AG08395 (cell line): Measurements from ENCODE around the gene PTPN6.
A peak's percentile ranks its signal among the peaks of the same experiment; 100 is the strongest.

Experiments used
- DNase-seq: peaks from one replicate; pipeline ENCODE4 v3.0.0; 2012; ENCODE audit warnings: mixed read lengths, low spot score

Gene PTPN6

GRCh38 chr12:6923003-6923732 lies 28.0 kb upstream of the PTPN6 start:
- DNase-seq: no peak

GRCh38 chr12:6923851-6924250 lies 27.3 kb upstream of the PTPN6 start:
- no peak for DNase-seq

GRCh38 chr12:6925239-6925539 lies 26.0 kb upstream of the PTPN6 start:
- DNase-seq: no peak

GRCh38 chr12:6925540-6926279 lies 25.4 kb upstream of the PTPN6 start:
- peak; percentile 88 for DNase-seq

GRCh38 chr12:6927379-6928021 lies 23.7 kb upstream of the PTPN6 start, which contains the start of gene ATN1:
Gene ATN1, plus strand, starts transcription at chr12:6927959. Its CDS starts 6,043 bp downstream, at chr12:6934002.
- peak; percentile 71 for DNase-seq

- no peak for DNase-seq
Measured at GRCh38 chr12:6928022-6928702, 23.0 kb upstream of the PTPN6 start.

- no peak for DNase-seq
Measured at GRCh38 chr12:6928703-6929407, 22.3 kb upstream of the PTPN6 start.

GRCh38 chr12:6929466-6930452 lies 21.4 kb upstream of the PTPN6 start:
- DNase-seq: no peak

- no peak for DNase-seq
Measured at GRCh38 chr12:6932766-6933165, 18.4 kb upstream of the PTPN6 start.

GRCh38 chr12:6934110-6934509 lies 17.0 kb upstream of the PTPN6 start:
- no peak for DNase-seq

- no peak for DNase-seq
Measured at GRCh38 chr12:6935371-6936193, 15.6 kb upstream of the PTPN6 start.

- DNase-seq: no peak
Measured at GRCh38 chr12:6936194-6936635, 14.9 kb upstream of the PTPN6 start.

- DNase-seq: no peak
Measured at GRCh38 chr12:6936636-6937480, 14.3 kb upstream of the PTPN6 start.

GRCh38 chr12:6937481-6938352 lies 13.4 kb upstream of the PTPN6 start:
- DNase-seq: peak; percentile 85

- DNase-seq: no peak
Measured at GRCh38 chr12:6938353-6939190, 12.6 kb upstream of the PTPN6 start.

GRCh38 chr12:6939191-6939540 lies 12.0 kb upstream of the PTPN6 start:
- no peak for DNase-seq

GRCh38 chr12:6941267-6941666 lies 9.9 kb upstream of the PTPN6 start:
- DNase-seq: no peak
